Astrocyte of the spinal cord (primary cell): ENCODE data around the gene HSF2BP.

Experiments used
- DNase-seq: peaks from one replicate; pipeline ENCODE4 v3.0.0; 2011; ENCODE audit warnings: low read depth, low spot score
- H3K4me3 ChIP-seq: 2 replicates; pipeline ENCODE4 v1.5.1; 2011; ENCODE audit warnings: low read depth, mild to moderate bottlenecking, low read length, moderate library complexity
- in situ Hi-C: cut with HindIII; loops from 2 replicates; pipeline ENCODE4 v1.10.0; 2017; ENCODE audit warnings: low sequenced_read_pairs
- TF ChIP-seq, protein P1 (sequence below): IDR thresholded peaks from 2 replicates; pipeline ENCODE4 v1.5.1; 2012; ENCODE audit warnings: low read depth, mild to moderate bottlenecking, low read length, inconsistent platforms

HSF2BP gene

DNA sequence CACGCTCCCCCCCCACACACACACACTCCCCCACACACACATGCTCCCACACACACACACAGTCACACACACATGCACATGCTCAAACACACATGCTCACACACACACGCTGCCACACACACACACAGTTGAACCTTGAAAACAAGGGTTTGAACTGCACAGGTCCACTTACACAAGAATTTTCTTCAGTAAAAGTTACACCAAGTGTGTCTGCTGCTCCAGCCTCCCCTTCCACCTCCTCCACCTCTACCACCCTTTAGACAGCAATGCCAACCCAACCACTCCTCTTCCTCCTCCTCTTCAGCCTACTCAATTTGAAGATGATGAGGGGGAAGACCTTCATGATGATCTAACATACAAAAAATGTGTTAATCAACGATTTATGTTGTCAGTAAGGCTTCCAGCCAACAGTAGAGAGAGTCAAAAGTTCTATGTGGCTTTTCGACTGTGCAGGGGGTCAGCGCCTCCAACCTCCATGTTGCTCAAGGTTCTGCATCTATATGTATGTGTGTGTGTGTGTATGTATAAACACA lies 26.8 kb downstream of the HSF2BP start:
- TF ChIP-seq, protein P1, sequence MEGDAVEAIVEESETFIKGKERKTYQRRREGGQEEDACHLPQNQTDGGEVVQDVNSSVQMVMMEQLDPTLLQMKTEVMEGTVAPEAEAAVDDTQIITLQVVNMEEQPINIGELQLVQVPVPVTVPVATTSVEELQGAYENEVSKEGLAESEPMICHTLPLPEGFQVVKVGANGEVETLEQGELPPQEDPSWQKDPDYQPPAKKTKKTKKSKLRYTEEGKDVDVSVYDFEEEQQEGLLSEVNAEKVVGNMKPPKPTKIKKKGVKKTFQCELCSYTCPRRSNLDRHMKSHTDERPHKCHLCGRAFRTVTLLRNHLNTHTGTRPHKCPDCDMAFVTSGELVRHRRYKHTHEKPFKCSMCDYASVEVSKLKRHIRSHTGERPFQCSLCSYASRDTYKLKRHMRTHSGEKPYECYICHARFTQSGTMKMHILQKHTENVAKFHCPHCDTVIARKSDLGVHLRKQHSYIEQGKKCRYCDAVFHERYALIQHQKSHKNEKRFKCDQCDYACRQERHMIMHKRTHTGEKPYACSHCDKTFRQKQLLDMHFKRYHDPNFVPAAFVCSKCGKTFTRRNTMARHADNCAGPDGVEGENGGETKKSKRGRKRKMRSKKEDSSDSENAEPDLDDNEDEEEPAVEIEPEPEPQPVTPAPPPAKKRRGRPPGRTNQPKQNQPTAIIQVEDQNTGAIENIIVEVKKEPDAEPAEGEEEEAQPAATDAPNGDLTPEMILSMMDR: no peak
- no peak overlapping the region for H3K4me3 ChIP-seq
- in situ Hi-C loops: no loop called here
- DNase-seq: no peak

DNA sequence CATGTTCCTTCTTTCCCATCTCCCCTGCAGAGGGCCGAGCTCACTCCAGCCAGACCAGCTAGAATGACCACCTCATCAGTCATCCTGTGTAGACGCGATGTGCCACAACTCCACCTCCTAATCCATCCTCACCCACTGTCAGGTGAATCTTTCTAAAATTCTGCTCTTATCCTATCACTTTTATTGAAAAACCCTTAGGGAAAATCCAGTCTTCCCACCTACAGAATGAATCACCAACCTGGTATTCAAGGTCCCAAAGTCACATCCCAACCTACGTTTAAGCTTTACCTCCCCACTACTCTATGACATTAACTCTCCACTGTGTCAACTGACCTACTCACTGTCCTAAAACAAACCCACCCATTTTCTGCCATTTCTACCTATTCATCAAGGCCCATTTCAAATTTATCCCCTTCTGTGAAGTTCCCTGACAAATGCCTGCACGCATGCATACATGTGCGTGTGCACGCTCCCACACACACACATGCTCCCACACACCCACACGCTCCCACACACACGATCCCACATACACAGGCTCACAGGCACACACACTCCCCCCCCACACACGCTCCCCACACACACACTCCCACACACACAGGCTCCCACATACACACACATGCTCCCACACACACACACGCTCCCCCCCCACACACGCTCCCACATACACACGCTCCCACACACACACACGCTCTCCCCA lies 27.7 kb downstream of the HSF2BP start:
- TF ChIP-seq, protein P1: no peak
- in situ Hi-C loops: no loop called here
- no peak for DNase-seq
- no peak overlapping the region for H3K4me3 ChIP-seq

DNA sequence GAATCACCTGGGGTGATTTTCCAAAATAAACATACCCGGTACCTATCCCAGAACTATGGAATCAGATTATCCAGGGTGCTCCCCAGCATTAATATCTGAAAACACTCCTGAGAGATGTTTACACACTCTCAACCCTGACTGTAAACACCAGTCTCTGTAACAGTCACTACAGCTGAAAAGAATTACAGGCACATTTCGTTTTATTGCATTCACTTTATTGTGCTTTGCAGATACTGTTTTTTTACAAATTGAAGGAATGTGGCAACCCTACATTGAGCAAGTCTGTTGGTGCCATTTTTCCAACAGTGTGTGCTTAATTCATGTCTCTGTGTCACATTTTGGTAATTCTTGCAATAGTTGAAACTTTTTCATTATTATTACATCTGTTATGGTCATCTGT lies 31.8 kb downstream of the HSF2BP start:
- TF ChIP-seq, protein P1: no peak
- no peak overlapping the region for H3K4me3 ChIP-seq
- no peak for DNase-seq
- in situ Hi-C loops: no loop called here

DNA sequence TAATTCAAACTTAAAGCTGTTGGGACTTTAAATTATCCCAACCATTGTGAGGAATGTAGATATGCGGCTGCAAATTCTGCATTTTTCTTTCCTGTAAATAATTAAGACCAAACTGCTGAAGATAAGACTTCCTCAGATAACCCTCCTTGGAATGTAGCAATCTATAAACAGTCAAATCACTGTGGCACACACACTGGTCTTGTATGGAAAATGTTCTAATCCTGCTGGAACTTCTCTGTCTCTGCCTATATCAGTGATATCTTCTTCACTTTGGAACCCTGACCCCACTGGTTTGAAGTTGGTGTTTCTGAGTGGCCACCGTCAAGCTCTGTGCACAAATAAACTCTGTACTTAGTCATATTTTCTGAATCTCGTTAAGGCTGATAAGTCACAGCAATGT lies 32.9 kb downstream of the HSF2BP start:
- in situ Hi-C loops: no loop called here
- TF ChIP-seq, protein P1: no peak
- DNase-seq: no peak
- no peak overlapping the region for H3K4me3 ChIP-seq

DNA sequence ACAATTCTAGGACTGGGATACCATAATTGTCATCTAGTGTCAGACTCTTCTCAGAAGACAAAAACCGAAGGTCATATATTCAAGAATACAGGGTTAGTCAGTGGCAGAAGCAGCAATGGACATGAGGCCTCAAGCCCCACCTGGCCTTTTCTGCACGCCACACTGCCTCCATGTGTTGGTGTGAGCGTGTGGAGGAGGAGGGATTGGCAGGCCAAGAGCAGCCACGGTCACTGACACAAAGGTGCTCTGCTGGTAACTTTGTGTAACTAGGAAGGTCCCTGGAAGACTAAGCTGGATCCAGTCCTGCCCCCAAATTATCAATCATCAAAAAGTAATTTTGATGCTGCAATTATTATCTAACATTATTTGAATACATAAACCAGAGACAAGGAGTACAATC lies 34.9 kb downstream of the HSF2BP start:
- in situ Hi-C loops: no loop called here
- DNase-seq: no peak
- TF ChIP-seq, protein P1: no peak
- H3K4me3 ChIP-seq: no peak overlapping the region

DNA sequence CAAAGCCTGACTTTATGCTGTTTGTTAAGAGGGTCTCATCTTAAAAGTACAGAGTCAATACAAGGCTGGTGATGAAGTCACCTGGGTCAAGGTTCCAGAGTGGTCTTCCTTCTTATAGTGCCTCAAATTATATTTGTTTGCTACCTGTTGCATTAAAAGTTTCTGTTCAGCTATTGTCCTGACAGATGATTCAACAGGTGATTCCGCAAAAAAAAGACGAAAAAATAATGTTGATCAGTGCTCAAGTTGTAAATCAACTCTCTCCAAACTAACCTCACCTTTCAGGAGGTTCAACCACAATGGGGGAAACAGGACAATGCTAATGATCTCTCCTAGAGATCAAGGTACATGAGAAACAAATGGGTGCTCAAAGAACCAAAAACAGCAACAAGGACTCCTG lies 35.7 kb downstream of the HSF2BP start:
- in situ Hi-C loops: no loop called here
- TF ChIP-seq, protein P1: no peak
- H3K4me3 ChIP-seq: no peak overlapping the region
- DNase-seq: no peak
